Neural crest cell (in vitro differentiated cells): Measurements from ENCODE around the gene TEX19. TPM values are rescaled to one million over a fixed set of nuclear protein-coding genes. Genes with fewer than 3 reads are reported as not detected.
"Not testable (repeated sequence)": the region's sequence is repeated elsewhere in the genome, so short reads cannot be mapped to it uniquely, and the experiment has no call there.

Experiments used
- DNase-seq: peaks from one replicate; pipeline ENCODE4 v3.0.0; 2021; ENCODE audit warnings: low read depth, mixed read lengths, low spot score
- H3K27ac Mint-ChIP-seq: one replicate; pipeline ENCODE4 v1.8.0; 2021; ENCODE audit warnings: mild to moderate bottlenecking, mixed read lengths; ENCODE audit not compliant: unreplicated experiment
- H3K27me3 Mint-ChIP-seq: 2 replicates; pipeline ENCODE4 v1.8.0; 2021; ENCODE audit warnings: low read depth, mild to moderate bottlenecking, mixed read lengths
- H3K36me3 Mint-ChIP-seq: 2 replicates; pipeline ENCODE4 v1.8.0; 2021; ENCODE audit warnings: low read depth, mild to moderate bottlenecking, mixed read lengths
- H3K4me1 Mint-ChIP-seq: 2 replicates; pipeline ENCODE4 v1.8.0; 2021; ENCODE audit warnings: mixed read lengths
- H3K4me3 Mint-ChIP-seq: one replicate; pipeline ENCODE4 v1.8.0; 2021; ENCODE audit warnings: mild to moderate bottlenecking, mixed read lengths
- H3K9me3 Mint-ChIP-seq: 2 replicates; pipeline ENCODE4 v1.8.0; 2021; ENCODE audit warnings: mixed read lengths
- total RNA-seq: library from RNA; stranded (reverse); gene quantifications from 2 replicates; pipeline ENCODE4 v1.2.1, GENCODE V29; 2021
- TF ChIP-seq, protein P1 (sequence below): fragments of 200-600 bp; sonication (generic); conservative IDR thresholded peaks from 2 replicates; pipeline ENCODE4 v1.5.0; 2021; ENCODE audit warnings: antibody characterized with exemption, mild to moderate bottlenecking

Gene TEX19
- total RNA-seq, 1 donor from 2014 or later = 0.23 TPM

GRCh38 chr17:82407255-82407654, 48.2 kb downstream of the TEX19 start:
- no peaks in the 10 kb centered on the region for H3K27me3 Mint-ChIP-seq
- no peak overlapping the region for H3K4me3 Mint-ChIP-seq
- H3K9me3 Mint-ChIP-seq = no peaks in the 10 kb centered on the region
- TF ChIP-seq, protein P1, sequence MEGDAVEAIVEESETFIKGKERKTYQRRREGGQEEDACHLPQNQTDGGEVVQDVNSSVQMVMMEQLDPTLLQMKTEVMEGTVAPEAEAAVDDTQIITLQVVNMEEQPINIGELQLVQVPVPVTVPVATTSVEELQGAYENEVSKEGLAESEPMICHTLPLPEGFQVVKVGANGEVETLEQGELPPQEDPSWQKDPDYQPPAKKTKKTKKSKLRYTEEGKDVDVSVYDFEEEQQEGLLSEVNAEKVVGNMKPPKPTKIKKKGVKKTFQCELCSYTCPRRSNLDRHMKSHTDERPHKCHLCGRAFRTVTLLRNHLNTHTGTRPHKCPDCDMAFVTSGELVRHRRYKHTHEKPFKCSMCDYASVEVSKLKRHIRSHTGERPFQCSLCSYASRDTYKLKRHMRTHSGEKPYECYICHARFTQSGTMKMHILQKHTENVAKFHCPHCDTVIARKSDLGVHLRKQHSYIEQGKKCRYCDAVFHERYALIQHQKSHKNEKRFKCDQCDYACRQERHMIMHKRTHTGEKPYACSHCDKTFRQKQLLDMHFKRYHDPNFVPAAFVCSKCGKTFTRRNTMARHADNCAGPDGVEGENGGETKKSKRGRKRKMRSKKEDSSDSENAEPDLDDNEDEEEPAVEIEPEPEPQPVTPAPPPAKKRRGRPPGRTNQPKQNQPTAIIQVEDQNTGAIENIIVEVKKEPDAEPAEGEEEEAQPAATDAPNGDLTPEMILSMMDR = no peak
- H3K36me3 Mint-ChIP-seq = no peaks in the 10 kb centered on the region
- H3K27ac Mint-ChIP-seq = no peak overlapping the region
- DNase-seq = no peak
- H3K4me1 Mint-ChIP-seq = no peaks in the 10 kb centered on the region

DNA sequence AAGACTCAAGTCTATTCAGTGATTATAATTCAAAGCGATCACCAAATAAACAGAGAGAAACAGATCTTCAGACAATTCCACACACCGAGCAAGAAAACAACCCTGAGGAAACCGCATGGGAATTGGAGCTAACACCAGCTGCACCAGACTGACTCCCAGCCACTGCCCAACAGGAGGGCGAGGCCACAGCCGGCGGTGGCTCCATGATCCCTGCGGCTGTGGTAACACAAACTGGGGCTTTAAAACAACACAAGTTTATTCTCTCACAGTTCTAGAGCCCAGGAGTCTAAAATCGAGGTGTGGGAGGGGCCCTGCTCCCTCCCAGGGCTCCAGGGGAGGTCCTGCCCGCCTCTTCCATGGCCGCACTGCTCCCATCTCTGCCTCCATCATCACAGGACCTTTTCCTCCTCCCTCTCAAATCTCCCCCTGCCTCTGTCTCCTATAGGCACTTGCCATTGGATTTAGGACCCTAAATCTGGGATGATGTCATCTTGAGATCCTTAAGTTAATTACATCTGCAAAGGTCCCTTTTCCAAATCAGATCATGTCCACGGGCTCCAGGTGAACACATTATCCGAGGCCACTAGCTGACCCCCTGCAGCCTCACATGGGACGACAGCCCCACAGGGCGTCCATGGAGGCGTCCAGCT, 49.4 kb downstream of the TEX19 start:
- DNase-seq = no peak
- Mint-ChIP-seq H3K27me3 (no peaks in the 10 kb centered on the region), H3K9me3 (no peaks in the 10 kb centered on the region), H3K27ac (peak overlapping the region; percentile 83), H3K4me3 (no peak overlapping the region), H3K36me3 (no peaks in the 10 kb centered on the region), H3K4me1 (no peaks in the 10 kb centered on the region)
- TF ChIP-seq, protein P1 = no peak

- no peaks in the 10 kb centered on the region for H3K27me3 Mint-ChIP-seq
- no peak overlapping the region for H3K27ac Mint-ChIP-seq
- H3K36me3 Mint-ChIP-seq = no peaks in the 10 kb centered on the region
Measured at GRCh38 chr17:82408938-82409318, 49.9 kb downstream of the TEX19 start.

GRCh38 chr17:82410014-82410716, 51.1 kb downstream of the TEX19 start:
- H3K4me3 Mint-ChIP-seq = no peak overlapping the region
- TF ChIP-seq, protein P1 = no peak
- H3K9me3 Mint-ChIP-seq = no peaks in the 10 kb centered on the region

More at GRCh38 chr17:82408938-82409318, 49.9 kb downstream of the TEX19 start:
- DNase-seq = no peak
- no peaks in the 10 kb centered on the region for H3K9me3 Mint-ChIP-seq
- no peaks in the 10 kb centered on the region for H3K4me1 Mint-ChIP-seq
- H3K4me3 Mint-ChIP-seq = no peak overlapping the region
- TF ChIP-seq, protein P1 = no peak

GRCh38 chr17:82411396-82412053, 52.5 kb downstream of the TEX19 start:
- no peak for DNase-seq
- no peaks in the 10 kb centered on the region for H3K36me3 Mint-ChIP-seq
- H3K4me1 Mint-ChIP-seq = peaks cover 8% of the 10 kb centered on the region
- TF ChIP-seq, protein P1 = no peak
- no peak overlapping the region for H3K27ac Mint-ChIP-seq
- no peaks in the 10 kb centered on the region for H3K27me3 Mint-ChIP-seq
- no peaks in the 10 kb centered on the region for H3K9me3 Mint-ChIP-seq
- H3K4me3 Mint-ChIP-seq = peak overlapping the region; percentile 44

More at GRCh38 chr17:82410014-82410716, 51.1 kb downstream of the TEX19 start:
- no peak for DNase-seq
- Mint-ChIP-seq H3K36me3 (no peaks in the 10 kb centered on the region), H3K4me1 (peaks cover 7% of the 10 kb centered on the region), H3K27ac (no peak overlapping the region), H3K27me3 (no peaks in the 10 kb centered on the region)

DNA sequence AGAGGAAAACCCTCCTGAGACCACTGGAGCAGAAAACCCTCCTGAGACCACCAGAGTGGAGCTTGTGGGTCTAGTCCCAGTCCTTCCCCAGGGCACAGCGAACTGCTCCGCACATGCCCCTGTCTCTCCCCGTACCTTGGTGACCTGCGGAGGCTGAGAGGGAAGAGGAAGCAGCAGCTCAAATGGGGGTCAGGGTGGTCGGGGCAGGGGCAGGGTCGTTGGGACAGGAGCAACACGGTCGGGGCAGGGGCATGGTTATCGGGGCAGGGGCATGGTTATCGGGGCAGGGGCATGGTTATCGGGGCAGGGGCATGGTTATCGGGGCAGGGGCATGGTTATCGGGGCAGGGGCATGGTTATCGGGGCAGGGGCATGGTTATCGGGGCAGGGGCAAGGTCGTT, 53.0 kb downstream of the TEX19 start:
- H3K4me3 Mint-ChIP-seq, H3K4me1 Mint-ChIP-seq, H3K36me3 Mint-ChIP-seq, DNase-seq, H3K9me3 Mint-ChIP-seq, H3K27ac Mint-ChIP-seq, H3K27me3 Mint-ChIP-seq: not testable (repeated sequence)
